ENCODE measurements around the gene FAM177A1. TPM values are rescaled to one million over a fixed set of nuclear protein-coding genes. Genes with fewer than 3 reads are reported as not detected.

The FAM177A1 gene
- total and polyA plus RNA-seq, 2 donors from 2014 or later = 66.4 to 114 TPM

DNA sequence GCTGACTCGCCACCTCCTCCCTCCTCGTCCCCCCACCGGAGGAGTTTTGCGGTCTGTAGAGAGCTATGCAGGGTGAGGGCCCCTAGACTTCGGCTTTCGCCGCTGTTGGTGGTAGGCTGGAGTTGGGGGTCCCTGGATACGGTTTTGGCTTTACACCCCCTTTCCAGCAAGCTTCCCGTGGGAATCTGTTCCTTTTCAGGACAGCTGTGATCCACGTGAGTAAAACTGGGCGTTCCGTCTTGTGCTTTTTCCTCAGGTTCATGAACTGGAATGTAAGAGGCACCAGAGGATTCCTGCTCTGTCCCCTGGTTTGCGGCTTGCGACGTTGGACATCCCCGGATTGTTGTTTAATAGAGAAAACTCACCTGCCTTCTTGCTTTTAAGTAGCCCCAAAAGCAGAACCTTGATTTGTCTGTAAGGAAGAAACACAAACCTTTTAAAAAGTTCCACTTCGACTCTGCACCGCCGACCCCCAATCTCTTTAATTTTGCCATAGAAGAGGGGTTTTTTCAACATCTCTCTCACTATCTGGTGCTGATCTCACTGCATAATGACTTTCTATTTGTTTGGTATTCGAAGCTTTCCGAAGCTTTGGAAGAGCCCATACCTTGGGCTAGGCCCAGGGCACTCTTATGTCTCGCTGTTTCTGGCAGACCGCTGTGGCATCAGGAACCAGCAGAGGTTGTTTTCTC is 76.8 kb downstream of the FAM177A1 start:
- intact Hi-C loops (cut with DNase I) = no loop called here

DNA sequence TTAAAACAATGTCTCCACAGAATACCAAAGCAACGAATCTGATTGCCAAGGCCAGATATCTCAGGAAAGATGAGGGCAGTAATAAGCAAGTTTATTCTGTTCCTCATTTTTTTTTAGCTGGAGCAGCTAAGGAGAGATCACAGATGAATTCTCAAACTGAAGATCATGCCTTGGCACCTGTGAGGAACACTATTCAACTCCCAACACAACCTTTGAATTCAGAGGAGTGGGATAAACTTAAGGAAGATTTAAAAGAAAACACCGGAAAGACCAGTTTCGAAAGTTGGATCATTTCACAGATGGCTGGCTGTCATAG is 77.3 kb downstream of the FAM177A1 start:
- Histone ChIP-seq H3K4me3 (ENCODE audit: low read length in 3 of 3) (peak overlapping the region; percentile 80 to 97 (median 94)), H3K4me1 (ENCODE audit: control insufficient read depth in 2 of 3, insufficient read depth in 2 of 3, low read depth in 1 of 3, low read length in 3 of 3) (peaks cover 0 to 9% (median 4%) of the 10 kb centered on the region in 3 donors), H3K9me3 (ENCODE audit: control insufficient read depth in 2 of 3, insufficient read depth in 1 of 3, low read length in 3 of 3) (no peaks in the 10 kb centered on the region), H3K27me3 (ENCODE audit: control insufficient read depth, insufficient read depth, low read length) (no peaks in the 10 kb centered on the region), H3K36me3 (ENCODE audit: control insufficient read depth in 2 of 3, insufficient read depth in 3 of 3, low read length in 3 of 3) (no peaks in the 10 kb centered on the region), H3K9ac (ENCODE audit: low read length in 3 of 3) (peak overlapping the region in 2 of 3 donors; percentile 91 to 93), H3K27ac (ENCODE audit: low read depth in 2 of 2, low read length in 2 of 2) (no peak overlapping the region)
- TF ChIP-seq, protein P1, sequence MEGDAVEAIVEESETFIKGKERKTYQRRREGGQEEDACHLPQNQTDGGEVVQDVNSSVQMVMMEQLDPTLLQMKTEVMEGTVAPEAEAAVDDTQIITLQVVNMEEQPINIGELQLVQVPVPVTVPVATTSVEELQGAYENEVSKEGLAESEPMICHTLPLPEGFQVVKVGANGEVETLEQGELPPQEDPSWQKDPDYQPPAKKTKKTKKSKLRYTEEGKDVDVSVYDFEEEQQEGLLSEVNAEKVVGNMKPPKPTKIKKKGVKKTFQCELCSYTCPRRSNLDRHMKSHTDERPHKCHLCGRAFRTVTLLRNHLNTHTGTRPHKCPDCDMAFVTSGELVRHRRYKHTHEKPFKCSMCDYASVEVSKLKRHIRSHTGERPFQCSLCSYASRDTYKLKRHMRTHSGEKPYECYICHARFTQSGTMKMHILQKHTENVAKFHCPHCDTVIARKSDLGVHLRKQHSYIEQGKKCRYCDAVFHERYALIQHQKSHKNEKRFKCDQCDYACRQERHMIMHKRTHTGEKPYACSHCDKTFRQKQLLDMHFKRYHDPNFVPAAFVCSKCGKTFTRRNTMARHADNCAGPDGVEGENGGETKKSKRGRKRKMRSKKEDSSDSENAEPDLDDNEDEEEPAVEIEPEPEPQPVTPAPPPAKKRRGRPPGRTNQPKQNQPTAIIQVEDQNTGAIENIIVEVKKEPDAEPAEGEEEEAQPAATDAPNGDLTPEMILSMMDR (IDR thresholded peaks at IDR 0.05; ENCODE audit: borderline replicate concordance, extremely low read depth, insufficient read depth) = no peak
- DNase-seq (no peak), FAIRE-seq (no peak)
- intact Hi-C loops (cut with DNase I) = no loop called here

More for the DNA sequence above, 76.8 kb downstream of the FAM177A1 start:
- FAIRE-seq (no peak), DNase-seq (peak in 2 of 5 donors; percentile 9 to 26)
- Histone ChIP-seq H3K36me3 (ENCODE audit: control insufficient read depth in 2 of 3, insufficient read depth in 3 of 3, low read length in 3 of 3) (no peaks in the 10 kb centered on the region), H3K4me3 (ENCODE audit: low read length in 3 of 3) (peak overlapping the region; percentile 80 to 97 (median 94)), H3K9ac (ENCODE audit: low read length in 3 of 3) (peak overlapping the region; percentile 85 to 93 (median 91)), H3K27ac (ENCODE audit: low read depth in 2 of 2, low read length in 2 of 2) (peak overlapping the region; percentile 97 to 100), H3K27me3 (ENCODE audit: control insufficient read depth, insufficient read depth, low read length) (no peaks in the 10 kb centered on the region), H3K4me1 (ENCODE audit: control insufficient read depth in 2 of 3, insufficient read depth in 2 of 3, low read depth in 1 of 3, low read length in 3 of 3) (peaks cover 0 to 9% (median 4%) of the 10 kb centered on the region in 3 donors), H3K9me3 (ENCODE audit: control insufficient read depth in 2 of 3, insufficient read depth in 1 of 3, low read length in 3 of 3) (no peaks in the 10 kb centered on the region)
- TF ChIP-seq, protein P1 (IDR thresholded peaks at IDR 0.05; ENCODE audit: borderline replicate concordance, extremely low read depth, insufficient read depth) = no peak

DNA sequence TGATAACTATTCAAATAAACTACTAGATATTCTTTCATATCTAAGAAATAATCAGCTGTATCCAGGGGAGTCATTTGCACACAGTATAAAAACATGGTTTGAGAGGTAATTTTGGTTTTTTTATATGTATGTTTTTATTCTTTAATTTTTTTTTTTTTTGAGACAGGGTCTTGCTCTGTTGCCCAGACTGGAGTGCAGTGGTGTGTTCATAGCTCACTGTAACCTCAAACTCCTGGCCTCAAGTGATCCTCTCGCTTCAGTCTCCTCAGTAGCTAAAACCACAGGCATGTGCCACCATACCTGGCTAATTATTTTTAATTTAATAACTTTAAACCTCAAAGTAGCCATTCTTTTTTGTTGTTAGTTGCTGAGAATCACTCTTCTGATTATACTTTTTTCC is 78.1 kb downstream of the FAM177A1 start:
- FAIRE-seq (no peak), DNase-seq (no peak)
- intact Hi-C loops (cut with DNase I) = no loop called here
- no peak overlapping the region for H3K27ac ChIP-seq (ENCODE audit: low read depth in 2 of 2, low read length in 2 of 2)
- no peak overlapping the region for H3K9ac ChIP-seq (ENCODE audit: low read length in 3 of 3)
- H3K27me3 ChIP-seq (ENCODE audit: control insufficient read depth, insufficient read depth, low read length) = no peaks in the 10 kb centered on the region
- H3K36me3 ChIP-seq (ENCODE audit: control insufficient read depth in 2 of 3, insufficient read depth in 3 of 3, low read length in 3 of 3) = no peaks in the 10 kb centered on the region
- peaks cover 0 to 9% (median 4%) of the 10 kb centered on the region in 3 donors for H3K4me1 ChIP-seq (ENCODE audit: control insufficient read depth in 2 of 3, insufficient read depth in 2 of 3, low read depth in 1 of 3, low read length in 3 of 3)
- TF ChIP-seq, protein P1 (IDR thresholded peaks at IDR 0.05; ENCODE audit: borderline replicate concordance, extremely low read depth, insufficient read depth) = no peak
- H3K9me3 ChIP-seq (ENCODE audit: control insufficient read depth in 2 of 3, insufficient read depth in 1 of 3, low read length in 3 of 3) = no peaks in the 10 kb centered on the region
- H3K4me3 ChIP-seq (ENCODE audit: low read length in 3 of 3) = no peak overlapping the region

Other genes with a start within 250 kb of the FAM177A1 start
- gene BAZ1A, start 170.9 kb upstream of the FAM177A1 start, total RNA-seq = 20.8 TPM
- gene BAZ1A, start 170.9 kb upstream of the FAM177A1 start, polyA plus RNA-seq (ENCODE audit: insufficient read depth, low read depth, low replicate concordance) = 3.1 TPM
- 54.3 TPM for gene SRP54, start 63.3 kb upstream of the FAM177A1 start, total RNA-seq
- gene SRP54, start 63.3 kb upstream of the FAM177A1 start, polyA plus RNA-seq (ENCODE audit: insufficient read depth, low read depth, low replicate concordance) = 37.3 TPM
- gene PPP2R3C, start 75.7 kb downstream of the FAM177A1 start, total RNA-seq = 24.8 TPM
- gene PPP2R3C, start 75.7 kb downstream of the FAM177A1 start, polyA plus RNA-seq (ENCODE audit: insufficient read depth, low read depth, low replicate concordance) = 33.7 TPM
- 25.1 TPM for gene PRORP, start 76.3 kb downstream of the FAM177A1 start, total RNA-seq
- 35.6 TPM for gene PRORP, start 76.3 kb downstream of the FAM177A1 start, polyA plus RNA-seq (ENCODE audit: insufficient read depth, low read depth, low replicate concordance)
- gene PSMA6, start 246.1 kb downstream of the FAM177A1 start, total RNA-seq = 127 TPM
- 174 TPM for gene PSMA6, start 246.1 kb downstream of the FAM177A1 start, polyA plus RNA-seq (ENCODE audit: insufficient read depth, low read depth, low replicate concordance)